Prostate gland (tissue), 2 donors: Measurements from ENCODE around the gene SLC31A1. TPM values are rescaled to one million over a fixed set of nuclear protein-coding genes. Genes with fewer than 3 reads are reported as not detected.

ENCODE experiments used
- DNase-seq: peaks from one replicate; pipeline ENCODE4 v3.0.0-alpha.2; 2019; ENCODE audit warnings: low spot score
- H3K27ac ChIP-seq, 2 donors: fragments of 200-600 bp; sonication (generic); 2 replicates each; pipeline ENCODE4 v1.5.1; 2017 to 2019
- H3K27me3 ChIP-seq: fragments of 200-600 bp; sonication (generic); replicated peaks from 2 replicates; pipeline ENCODE4 v1.5.1; 2019; ENCODE audit not compliant: insufficient read depth
- H3K36me3 ChIP-seq, 2 donors: fragments of 200-600 bp; sonication (generic); 1 replicate in 1 of 2; 2 replicates in 1 of 2; pipeline versions ENCODE4 v1.5.1 to v1.8.1; 2017 to 2019
- H3K4me1 ChIP-seq: fragments of 200-600 bp; sonication (generic); replicated peaks from 2 replicates; pipeline ENCODE4 v1.5.1; 2019
- H3K4me3 ChIP-seq, 2 donors: fragments of 200-600 bp; sonication (generic); 2 replicates each; pipeline ENCODE4 v1.5.1; 2017 to 2019
- H3K9me3 ChIP-seq: fragments of 200-600 bp; sonication (generic); 2 replicates; pipeline ENCODE4 v1.5.1; 2017
- CTCF ChIP-seq, 4 experiments: fragments of 200-600 bp in 2 of 4; fragments of 450-650 bp in 2 of 4; sonication (generic) in 2 of 4; IDR thresholded peaks; 1 replicate in 3 of 4; 2 replicates in 1 of 4; pipeline ENCODE4 v1.5.1; 2016 to 2019; ENCODE audit warnings: antibody characterized with exemption in 4 of 4, mild to moderate bottlenecking in 2 of 4, moderate library complexity in 2 of 4
- POLR2A ChIP-seq: fragments of 450-650 bp; IDR thresholded peaks from one replicate; pipeline ENCODE4 v1.6.1; 2016; ENCODE audit warnings: antibody characterized with exemption, mild to moderate bottlenecking
- POLR2AphosphoS5 ChIP-seq: sonication (generic); formaldehyde crosslinking; IDR thresholded peaks from one replicate; pipeline ENCODE4 v1.6.1; 2017; ENCODE audit warnings: antibody characterized with exemption
- WGBS: methylation state at CpG from one replicate; pipeline ENCODE4 v1.1.5; 2018; 5-methylcytosine and 5-hydroxymethylcytosine counted together
- intact Hi-C: fragments of 100-400 bp; cut with DNase I; formaldehyde crosslinking; loops from one replicate; pipeline ENCODE4 v1.14.2; 2022
- total RNA-seq, 2 donors: library from RNA; depleted of rRNA; stranded (reverse); fragments of >200 nt; gene quantifications; one replicate each; pipeline ENCODE4 v1.1.0, GENCODE V29; 2016

The SLC31A1 gene
- total RNA-seq, 2 donors from 2014 or later, result 22.8 to 68.5 TPM

GRCh38 chr9:113179839-113180238 is 41.5 kb upstream of the SLC31A1 start:
- Histone ChIP-seq H3K36me3 (peaks cover 4 to 8% of the 10 kb centered on the region in 2 donors), H3K27ac (no peak overlapping the region), H3K4me1 (no peaks in the 10 kb centered on the region), H3K27me3 (no peaks in the 10 kb centered on the region), H3K9me3 (no peaks in the 10 kb centered on the region), H3K4me3 (no peak overlapping the region)
- no peak for TF ChIP-seq POLR2A
- no peak for TF ChIP-seq POLR2AphosphoS5
- no peak for TF ChIP-seq CTCF (IDR thresholded peaks at IDR 0.05)
- DNase-seq, result no peak
- intact Hi-C loops, result no loop called here
- WGBS, result 82% methylated on average over 1 of the region's 1 CpG

GRCh38 chr9:113181165-113181564 is 40.2 kb upstream of the SLC31A1 start:
- DNase-seq, result no peak
- H3K4me3 ChIP-seq, result no peak overlapping the region
- intact Hi-C loops, result no loop called here
- no peaks in the 10 kb centered on the region for H3K4me1 ChIP-seq
- peaks cover 4 to 8% of the 10 kb centered on the region in 2 donors for H3K36me3 ChIP-seq
- no peaks in the 10 kb centered on the region for H3K27me3 ChIP-seq
- no peak overlapping the region for H3K27ac ChIP-seq
- no peaks in the 10 kb centered on the region for H3K9me3 ChIP-seq
- TF ChIP-seq CTCF (IDR thresholded peaks at IDR 0.05) (no peak), POLR2A (no peak), POLR2AphosphoS5 (no peak)

- no peak for DNase-seq
- Histone ChIP-seq H3K27me3 (no peaks in the 10 kb centered on the region), H3K36me3 (peaks cover 8 to 15% of the 10 kb centered on the region in 2 donors)
Measured at GRCh38 chr9:113183956-113184488, 37.3 kb upstream of the SLC31A1 start.

GRCh38 chr9:113184539-113184938 is 36.8 kb upstream of the SLC31A1 start:
- Histone ChIP-seq H3K9me3 (no peaks in the 10 kb centered on the region), H3K27ac (no peak overlapping the region), H3K4me3 (no peak overlapping the region), H3K4me1 (no peaks in the 10 kb centered on the region), H3K27me3 (no peaks in the 10 kb centered on the region), H3K36me3 (peaks cover 8 to 15% of the 10 kb centered on the region in 2 donors)
- WGBS, result 97% methylated on average over 2 of the region's 2 CpGs
- TF ChIP-seq POLR2A (no peak), POLR2AphosphoS5 (no peak), CTCF (IDR thresholded peaks at IDR 0.05) (no peak)
- DNase-seq, result no peak
- intact Hi-C loops, result no loop called here

More at GRCh38 chr9:113183956-113184488, 37.3 kb upstream of the SLC31A1 start:
- H3K27ac ChIP-seq, result no peak overlapping the region
- WGBS, result 96% methylated on average over 2 of the region's 2 CpGs
- TF ChIP-seq POLR2A (no peak), POLR2AphosphoS5 (no peak), CTCF (IDR thresholded peaks at IDR 0.05) (no peak)
- H3K9me3 ChIP-seq, result no peaks in the 10 kb centered on the region
- no peaks in the 10 kb centered on the region for H3K4me1 ChIP-seq
- intact Hi-C loops, result no loop called here
- no peak overlapping the region for H3K4me3 ChIP-seq

- intact Hi-C loops, result no loop called here
- TF ChIP-seq POLR2AphosphoS5 (no peak), CTCF (IDR thresholded peaks at IDR 0.05) (no peak), POLR2A (no peak)
- Histone ChIP-seq H3K4me3 (no peak overlapping the region), H3K27ac (no peak overlapping the region), H3K4me1 (no peaks in the 10 kb centered on the region), H3K9me3 (no peaks in the 10 kb centered on the region), H3K27me3 (no peaks in the 10 kb centered on the region), H3K36me3 (peaks cover 8 to 15% of the 10 kb centered on the region in 2 donors)
- 96% methylated on average over 4 of the region's 4 CpGs for WGBS
- DNase-seq, result no peak
Measured at GRCh38 chr9:113185271-113185670, 36.1 kb upstream of the SLC31A1 start.
